HepG2 (cell line): ENCODE data around the gene OBSL1. TPM values are rescaled to one million over a fixed set of nuclear protein-coding genes. Genes with fewer than 3 reads are reported as not detected.

Source experiments
- BCL6 ChIP-seq: IDR thresholded peaks from 2 replicates; pipeline ENCODE4 v1.6.1; 2016; ENCODE audit warnings: missing genetic modification reagents, missing compliant biosample characterization
- BORCS8-MEF2B ChIP-seq: sonication (generic); formaldehyde crosslinking; IDR thresholded peaks from 2 replicates; pipeline ENCODE4 v1.8.0; 2022; ENCODE audit warnings: mild to moderate bottlenecking, missing genetic modification reagents
- EED ChIP-seq: sonication (generic); formaldehyde crosslinking; IDR thresholded peaks from 2 replicates; pipeline ENCODE4 v1.5.0; 2020; ENCODE audit warnings: mild to moderate bottlenecking, missing genetic modification reagents
- HOXA7 ChIP-seq: sonication (generic); formaldehyde crosslinking; IDR thresholded peaks from 2 replicates; pipeline ENCODE4 v1.8.1; 2022; ENCODE audit warnings: mild to moderate bottlenecking, missing genetic modification reagents, moderate library complexity
- HOXA9 ChIP-seq: sonication (generic); formaldehyde crosslinking; IDR thresholded peaks from 2 replicates; pipeline ENCODE4 v1.8.1; 2022; ENCODE audit warnings: missing genetic modification reagents, mild to moderate bottlenecking, moderate library complexity, borderline replicate concordance
- KDM1A ChIP-seq: IDR thresholded peaks from 2 replicates; pipeline ENCODE4 v1.6.1; 2016; ENCODE audit warnings: missing compliant biosample characterization
- RELA ChIP-seq: sonication (generic); formaldehyde crosslinking; IDR thresholded peaks from 2 replicates; pipeline ENCODE4 v1.4.0; 2020; ENCODE audit warnings: missing genetic modification reagents
- RXRA ChIP-seq: sonication (generic); formaldehyde crosslinking; IDR thresholded peaks from 2 replicates; pipeline ENCODE4 v1.5.1; 2020; ENCODE audit warnings: missing genetic modification reagents
- TBX2 ChIP-seq: sonication (generic); formaldehyde crosslinking; IDR thresholded peaks from 2 replicates; pipeline ENCODE4 v1.5.0; 2020; ENCODE audit warnings: missing genetic modification reagents, mild to moderate bottlenecking, borderline replicate concordance
- ZKSCAN5 ChIP-seq: sonication (generic); formaldehyde crosslinking; IDR thresholded peaks from 2 replicates; pipeline ENCODE4 v1.5.1; 2020; ENCODE audit warnings: mild to moderate bottlenecking, missing genetic modification reagents
- ZNF556 ChIP-seq: sonication (generic); formaldehyde crosslinking; IDR thresholded peaks from 2 replicates; pipeline ENCODE4 v1.4.0; 2020; ENCODE audit warnings: mild to moderate bottlenecking, missing genetic modification reagents, borderline replicate concordance
- polyA plus RNA-seq, 8 experiments: library from polyadenylated mRNA; depleted of rRNA in 3 of 8; stranded (reverse) in 7 of 8; unstranded in 1 of 8; fragments of >200 nt; fragmentation: Illumina TruSeq in 4 of 8; extraction: Trizol in 4 of 8; gene quantifications; 2 replicates each; pipeline versions ENCODE4 v1.2.1 to v1.2.3, GENCODE V29; 2011 to 2016; ENCODE audit warnings: low read depth in 4 of 8, missing spikeins in 1 of 8, mixed read lengths in 1 of 8; ENCODE audit not compliant: insufficient read depth in 1 of 8
- total RNA-seq, 5 experiments: library from RNA; depleted of rRNA; stranded (reverse); fragments of >200 nt; fragmentation: Illumina TruSeq; extraction: Trizol; gene quantifications; 2 replicates each; pipeline ENCODE4 v1.2.3, GENCODE V29; 2016; ENCODE audit warnings: low read depth in 1 of 5
- TF ChIP-seq, protein P1 (sequence below): sonication (generic); formaldehyde crosslinking; IDR thresholded peaks from 2 replicates; pipeline ENCODE4 v1.4.0; 2020; ENCODE audit warnings: low read depth, mild to moderate bottlenecking, missing genetic modification reagents
- TF ChIP-seq, protein P2 (sequence below): IDR thresholded peaks from 2 replicates; pipeline ENCODE4 v1.6.1; 2016; ENCODE audit warnings: missing genetic modification reagents, missing compliant biosample characterization
- TF ChIP-seq, protein P3 (sequence below): sonication (generic); formaldehyde crosslinking; conservative IDR thresholded peaks from 2 replicates; pipeline ENCODE4 v1.4.0; 2020; ENCODE audit warnings: missing genetic modification reagents
- TF ChIP-seq, protein P4 (sequence below): IDR thresholded peaks from 2 replicates; pipeline ENCODE4 v1.6.1; 2016; ENCODE audit warnings: missing compliant biosample characterization, missing genetic modification reagents, borderline replicate concordance
- TF ChIP-seq, protein P5 (sequence below): sonication (generic); formaldehyde crosslinking; IDR thresholded peaks from 2 replicates; pipeline ENCODE4 v1.5.0; 2020; ENCODE audit warnings: mild to moderate bottlenecking, missing genetic modification reagents, moderate library complexity

Gene OBSL1
- total and polyA plus RNA-seq, 2 of the 13 experiments (the other 11 are each of a cell fraction or from before 2014, with no cell fraction given) = 86.7 to 218 TPM

DNA sequence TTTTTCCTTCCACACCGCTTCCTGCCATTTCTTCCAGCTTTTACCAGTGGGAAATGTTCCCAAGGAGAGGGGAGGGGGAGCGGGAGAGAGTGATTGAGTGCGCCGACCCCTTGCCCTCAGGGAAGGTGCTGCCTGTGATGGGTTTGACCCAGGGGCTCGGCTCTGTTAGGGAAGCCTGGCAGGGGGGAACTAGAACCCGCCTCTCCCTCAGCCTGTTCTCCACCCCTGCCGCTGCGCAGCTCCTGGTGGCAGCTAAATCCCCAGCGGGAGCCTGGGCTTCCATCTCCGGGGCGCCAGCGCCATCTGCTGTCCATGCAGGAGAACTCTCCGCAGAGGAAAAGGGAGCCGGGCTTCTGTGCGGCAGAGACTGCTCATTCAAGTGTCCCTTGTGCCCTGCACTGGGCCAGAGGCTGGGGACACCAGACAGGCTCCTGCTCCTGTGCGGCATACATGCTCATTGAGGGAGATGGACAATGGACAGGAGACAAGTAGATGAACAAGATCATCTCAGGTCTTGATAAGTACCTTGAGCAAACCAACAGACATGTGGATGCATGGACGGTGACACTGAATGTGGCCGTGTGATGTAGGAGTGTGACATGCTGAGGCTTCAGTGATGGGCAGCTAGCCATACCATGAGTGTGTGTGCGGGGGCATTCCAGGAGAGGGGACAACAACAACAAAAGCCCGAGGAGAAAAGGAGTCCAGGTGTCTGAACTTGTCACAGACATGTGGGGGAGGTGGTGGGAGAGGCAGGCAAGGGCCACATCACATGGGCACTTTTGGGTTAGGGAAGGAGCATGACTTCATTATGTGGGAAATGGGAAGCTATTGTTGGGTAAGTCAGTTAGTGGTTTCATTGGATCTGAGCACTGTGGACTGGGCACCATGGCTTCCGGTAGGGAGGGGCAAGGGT lies 41.0 kb downstream of the OBSL1 start (continued):
- TF ChIP-seq, protein P1, sequence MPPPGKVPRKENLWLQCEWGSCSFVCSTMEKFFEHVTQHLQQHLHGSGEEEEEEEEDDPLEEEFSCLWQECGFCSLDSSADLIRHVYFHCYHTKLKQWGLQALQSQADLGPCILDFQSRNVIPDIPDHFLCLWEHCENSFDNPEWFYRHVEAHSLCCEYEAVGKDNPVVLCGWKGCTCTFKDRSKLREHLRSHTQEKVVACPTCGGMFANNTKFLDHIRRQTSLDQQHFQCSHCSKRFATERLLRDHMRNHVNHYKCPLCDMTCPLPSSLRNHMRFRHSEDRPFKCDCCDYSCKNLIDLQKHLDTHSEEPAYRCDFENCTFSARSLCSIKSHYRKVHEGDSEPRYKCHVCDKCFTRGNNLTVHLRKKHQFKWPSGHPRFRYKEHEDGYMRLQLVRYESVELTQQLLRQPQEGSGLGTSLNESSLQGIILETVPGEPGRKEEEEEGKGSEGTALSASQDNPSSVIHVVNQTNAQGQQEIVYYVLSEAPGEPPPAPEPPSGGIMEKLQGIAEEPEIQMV (CRISPR knock-in tag) = no peak
- TF ChIP-seq HOXA7 (CRISPR knock-in tag) = no peak
- peak; percentile 88 for TF ChIP-seq EED (CRISPR knock-in tag)
- TF ChIP-seq, protein P2, sequence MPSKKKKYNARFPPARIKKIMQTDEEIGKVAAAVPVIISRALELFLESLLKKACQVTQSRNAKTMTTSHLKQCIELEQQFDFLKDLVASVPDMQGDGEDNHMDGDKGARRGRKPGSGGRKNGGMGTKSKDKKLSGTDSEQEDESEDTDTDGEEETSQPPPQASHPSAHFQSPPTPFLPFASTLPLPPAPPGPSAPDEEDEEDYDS (CRISPR knock-in tag) = 0 out of 2 replicates have a peak, but pooled peaks have one; percentile 36
- TF ChIP-seq, protein P3, sequence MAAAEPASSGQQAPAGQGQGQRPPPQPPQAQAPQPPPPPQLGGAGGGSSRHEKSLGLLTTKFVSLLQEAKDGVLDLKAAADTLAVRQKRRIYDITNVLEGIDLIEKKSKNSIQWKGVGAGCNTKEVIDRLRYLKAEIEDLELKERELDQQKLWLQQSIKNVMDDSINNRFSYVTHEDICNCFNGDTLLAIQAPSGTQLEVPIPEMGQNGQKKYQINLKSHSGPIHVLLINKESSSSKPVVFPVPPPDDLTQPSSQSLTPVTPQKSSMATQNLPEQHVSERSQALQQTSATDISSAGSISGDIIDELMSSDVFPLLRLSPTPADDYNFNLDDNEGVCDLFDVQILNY = no peak
- 0 out of 2 replicates have a peak, but pooled peaks have one; percentile 15 for TF ChIP-seq KDM1A (CRISPR knock-in tag)
- no peak for TF ChIP-seq ZKSCAN5 (CRISPR knock-in tag)
- TF ChIP-seq BORCS8-MEF2B (CRISPR knock-in tag) = peak; percentile 77
- peak; percentile 50; the same call in 1 of the 2 replicates for TF ChIP-seq RXRA (CRISPR knock-in tag)
- TF ChIP-seq, protein P4, sequence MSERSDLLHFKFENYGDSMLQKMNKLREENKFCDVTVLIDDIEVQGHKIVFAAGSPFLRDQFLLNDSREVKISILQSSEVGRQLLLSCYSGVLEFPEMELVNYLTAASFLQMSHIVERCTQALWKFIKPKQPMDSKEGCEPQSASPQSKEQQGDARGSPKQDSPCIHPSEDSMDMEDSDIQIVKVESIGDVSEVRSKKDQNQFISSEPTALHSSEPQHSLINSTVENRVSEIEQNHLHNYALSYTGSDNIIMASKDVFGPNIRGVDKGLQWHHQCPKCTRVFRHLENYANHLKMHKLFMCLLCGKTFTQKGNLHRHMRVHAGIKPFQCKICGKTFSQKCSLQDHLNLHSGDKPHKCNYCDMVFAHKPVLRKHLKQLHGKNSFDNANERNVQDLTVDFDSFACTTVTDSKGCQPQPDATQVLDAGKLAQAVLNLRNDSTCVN (CRISPR knock-in tag) = 0 out of 2 replicates have a peak, but pooled peaks have one; percentile 28
- peak; percentile 63; the same call in 1 of the 2 replicates for TF ChIP-seq RELA
- no peak for TF ChIP-seq HOXA9
- peak; percentile 79 for TF ChIP-seq ZNF556 (CRISPR knock-in tag)
- TF ChIP-seq, protein P5, sequence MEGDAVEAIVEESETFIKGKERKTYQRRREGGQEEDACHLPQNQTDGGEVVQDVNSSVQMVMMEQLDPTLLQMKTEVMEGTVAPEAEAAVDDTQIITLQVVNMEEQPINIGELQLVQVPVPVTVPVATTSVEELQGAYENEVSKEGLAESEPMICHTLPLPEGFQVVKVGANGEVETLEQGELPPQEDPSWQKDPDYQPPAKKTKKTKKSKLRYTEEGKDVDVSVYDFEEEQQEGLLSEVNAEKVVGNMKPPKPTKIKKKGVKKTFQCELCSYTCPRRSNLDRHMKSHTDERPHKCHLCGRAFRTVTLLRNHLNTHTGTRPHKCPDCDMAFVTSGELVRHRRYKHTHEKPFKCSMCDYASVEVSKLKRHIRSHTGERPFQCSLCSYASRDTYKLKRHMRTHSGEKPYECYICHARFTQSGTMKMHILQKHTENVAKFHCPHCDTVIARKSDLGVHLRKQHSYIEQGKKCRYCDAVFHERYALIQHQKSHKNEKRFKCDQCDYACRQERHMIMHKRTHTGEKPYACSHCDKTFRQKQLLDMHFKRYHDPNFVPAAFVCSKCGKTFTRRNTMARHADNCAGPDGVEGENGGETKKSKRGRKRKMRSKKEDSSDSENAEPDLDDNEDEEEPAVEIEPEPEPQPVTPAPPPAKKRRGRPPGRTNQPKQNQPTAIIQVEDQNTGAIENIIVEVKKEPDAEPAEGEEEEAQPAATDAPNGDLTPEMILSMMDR = peak; percentile 99
- TF ChIP-seq BCL6 (CRISPR knock-in tag) = peak; percentile 36; the same call in 1 of the 2 replicates
- TF ChIP-seq TBX2 = peak; percentile 58; the same call in 1 of the 2 replicates
